Measurements from ENCODE around the gene HIPK2.

DNA sequence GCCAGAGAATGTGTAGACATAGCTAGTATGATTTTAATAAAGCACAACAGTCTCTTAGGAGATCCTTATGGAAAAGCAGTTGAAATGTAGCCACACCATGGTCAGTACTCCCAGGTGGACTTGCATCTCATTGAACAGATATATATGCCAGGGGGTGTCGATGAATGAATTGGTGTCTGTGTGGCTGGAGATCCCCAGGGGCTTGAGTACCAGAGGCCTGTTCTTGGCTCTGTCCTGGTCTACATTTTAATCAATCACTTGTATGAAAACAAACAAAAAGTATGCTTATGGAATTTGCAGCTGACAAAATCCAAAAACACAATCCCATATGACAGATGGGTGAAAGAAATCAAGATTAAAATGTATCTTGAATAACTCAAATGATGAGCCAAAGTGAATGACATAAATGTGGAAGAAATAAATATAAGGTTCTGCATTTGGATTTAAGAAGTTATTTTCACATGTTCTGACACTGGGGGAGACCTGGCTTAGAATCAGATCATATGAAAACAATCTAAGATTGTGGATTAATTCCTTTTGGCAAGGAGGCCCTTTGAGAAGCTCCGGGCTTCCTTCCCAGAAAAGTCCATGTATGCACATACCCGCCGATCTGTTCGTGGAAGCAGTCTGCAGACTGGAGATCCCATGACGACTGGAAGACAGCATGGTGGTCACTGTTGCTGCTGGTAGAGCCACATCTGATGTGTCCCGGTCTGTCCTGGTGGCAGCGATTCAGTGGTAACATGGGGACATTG is 238.7 kb downstream of the HIPK2 start:
- TF ChIP-seq, protein P1, sequence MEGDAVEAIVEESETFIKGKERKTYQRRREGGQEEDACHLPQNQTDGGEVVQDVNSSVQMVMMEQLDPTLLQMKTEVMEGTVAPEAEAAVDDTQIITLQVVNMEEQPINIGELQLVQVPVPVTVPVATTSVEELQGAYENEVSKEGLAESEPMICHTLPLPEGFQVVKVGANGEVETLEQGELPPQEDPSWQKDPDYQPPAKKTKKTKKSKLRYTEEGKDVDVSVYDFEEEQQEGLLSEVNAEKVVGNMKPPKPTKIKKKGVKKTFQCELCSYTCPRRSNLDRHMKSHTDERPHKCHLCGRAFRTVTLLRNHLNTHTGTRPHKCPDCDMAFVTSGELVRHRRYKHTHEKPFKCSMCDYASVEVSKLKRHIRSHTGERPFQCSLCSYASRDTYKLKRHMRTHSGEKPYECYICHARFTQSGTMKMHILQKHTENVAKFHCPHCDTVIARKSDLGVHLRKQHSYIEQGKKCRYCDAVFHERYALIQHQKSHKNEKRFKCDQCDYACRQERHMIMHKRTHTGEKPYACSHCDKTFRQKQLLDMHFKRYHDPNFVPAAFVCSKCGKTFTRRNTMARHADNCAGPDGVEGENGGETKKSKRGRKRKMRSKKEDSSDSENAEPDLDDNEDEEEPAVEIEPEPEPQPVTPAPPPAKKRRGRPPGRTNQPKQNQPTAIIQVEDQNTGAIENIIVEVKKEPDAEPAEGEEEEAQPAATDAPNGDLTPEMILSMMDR (IDR thresholded peaks at IDR 0.05), result no peak
- TF ChIP-seq POLR2A (IDR thresholded peaks at IDR 0.05), result no peak
